ENCODE results near the gene RNF183.

Gene RNF183

DNA sequence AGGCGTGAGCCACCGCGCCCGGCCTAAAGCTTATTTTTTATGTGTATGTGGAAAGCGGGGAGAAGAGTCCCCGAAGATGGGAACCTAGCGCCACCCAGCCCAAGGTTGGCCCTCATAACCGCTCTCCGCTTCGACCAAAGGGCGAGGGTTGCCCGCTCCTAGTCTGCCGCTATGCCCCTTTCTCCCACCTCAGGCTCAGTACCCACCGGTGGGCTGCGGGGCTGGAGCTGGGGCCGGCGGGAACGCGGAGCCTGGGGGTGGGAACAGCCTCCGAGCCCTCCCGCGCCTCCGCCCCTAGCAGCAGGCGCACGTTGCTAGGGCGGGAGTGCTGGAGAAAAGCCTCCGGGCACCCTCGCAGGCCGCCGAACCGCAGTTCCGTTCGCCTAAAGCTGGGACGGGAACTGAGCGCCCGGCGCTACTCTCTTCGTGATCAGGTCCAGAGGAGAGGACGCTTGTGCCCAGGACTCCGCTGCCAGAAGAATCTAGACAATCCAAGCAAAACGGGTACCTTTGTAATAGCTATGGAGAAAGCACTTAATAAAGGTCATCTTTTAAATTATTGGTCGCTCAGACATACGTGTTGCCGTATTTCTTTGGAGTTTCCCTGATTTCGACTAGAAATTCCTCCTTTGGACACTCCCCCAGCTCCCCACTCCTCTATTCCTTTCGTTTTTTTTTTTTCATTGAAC, 37.0 kb upstream of the RNF183 start, which contains the start of gene WDR31 (continued):
- TF ChIP-seq ZBTB49 (tag by site-specific recombination; IDR thresholded peaks at IDR 0.05; ENCODE audit: low read depth) (no peak), MZF1 (tag by site-specific recombination; IDR thresholded peaks at IDR 0.05; ENCODE audit: borderline replicate concordance) (no peak), ZNF518A (tag by site-specific recombination; conservative IDR thresholded peaks at IDR 0.05; ENCODE audit: low read depth) (peak; percentile 60), ZNF843 (tag by site-specific recombination; IDR thresholded peaks at IDR 0.05) (0 out of 2 replicates have a peak, but pooled peaks have one; percentile 25), SP7 (tag by site-specific recombination; IDR thresholded peaks at IDR 0.05) (peak; percentile 87), ZNF138 (tag by site-specific recombination; IDR thresholded peaks at IDR 0.05; ENCODE audit: borderline replicate concordance) (no peak), ZNF341 (tag by site-specific recombination; IDR thresholded peaks at IDR 0.05; ENCODE audit: low read depth) (peak; percentile 99), ZNF211 (tag by site-specific recombination; IDR thresholded peaks at IDR 0.05; ENCODE audit: low read depth) (no peak), HOXC10 (CRISPR knock-in tag; IDR thresholded peaks at IDR 0.05) (no peak), MYNN (tag by site-specific recombination; IDR thresholded peaks at IDR 0.05; ENCODE audit: borderline replicate concordance) (no peak), ZSCAN30 (tag by site-specific recombination; IDR thresholded peaks at IDR 0.05) (peak; percentile 85), SCRT1 (tag by site-specific recombination; IDR thresholded peaks at IDR 0.05; ENCODE audit: borderline replicate concordance) (no peak), ZNF121 (tag by site-specific recombination; IDR thresholded peaks at IDR 0.05) (no peak), ZNF791 (tag by site-specific recombination; IDR thresholded peaks at IDR 0.05) (no peak), ZFP3 (tag by site-specific recombination; IDR thresholded peaks at IDR 0.05; ENCODE audit: low read depth) (peak; percentile 50; the same call in 1 of the 2 replicates), GLI2 (tag by site-specific recombination; IDR thresholded peaks at IDR 0.05; ENCODE audit: borderline replicate concordance, low read depth) (no peak), ZNF24 (tag by site-specific recombination; IDR thresholded peaks at IDR 0.05) (peak; percentile 82; the same call in 1 of the 2 replicates), SETDB1 (IDR thresholded peaks at IDR 0.05; ENCODE audit: insufficient read length, low read length) (no peak), ZNF175 (tag by site-specific recombination; IDR thresholded peaks at IDR 0.05) (no peak), ZNF621 (tag by site-specific recombination; IDR thresholded peaks at IDR 0.05) (no peak), PATZ1 (tag by site-specific recombination; IDR thresholded peaks at IDR 0.05) (peak; percentile 96), ZNF658 (tag by site-specific recombination; IDR thresholded peaks at IDR 0.05) (no peak)
- TF ChIP-seq, protein P1, sequence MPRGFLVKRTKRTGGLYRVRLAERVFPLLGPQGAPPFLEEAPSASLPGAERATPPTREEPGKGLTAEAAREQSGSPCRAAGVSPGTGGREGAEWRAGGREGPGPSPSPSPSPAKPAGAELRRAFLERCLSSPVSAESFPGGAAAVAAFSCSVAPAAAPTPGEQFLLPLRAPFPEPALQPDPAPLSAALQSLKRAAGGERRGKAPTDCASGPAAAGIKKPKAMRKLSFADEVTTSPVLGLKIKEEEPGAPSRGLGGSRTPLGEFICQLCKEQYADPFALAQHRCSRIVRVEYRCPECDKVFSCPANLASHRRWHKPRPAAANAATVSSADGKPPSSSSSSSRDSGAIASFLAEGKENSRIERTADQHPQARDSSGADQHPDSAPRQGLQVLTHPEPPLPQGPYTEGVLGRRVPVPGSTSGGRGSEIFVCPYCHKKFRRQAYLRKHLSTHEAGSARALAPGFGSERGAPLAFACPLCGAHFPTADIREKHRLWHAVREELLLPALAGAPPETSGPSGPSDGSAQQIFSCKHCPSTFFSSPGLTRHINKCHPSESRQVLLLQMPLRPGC (tag by site-specific recombination; IDR thresholded peaks at IDR 0.05): peak; percentile 72; the same call in 1 of the 2 replicates
- TF ChIP-seq, protein P2, sequence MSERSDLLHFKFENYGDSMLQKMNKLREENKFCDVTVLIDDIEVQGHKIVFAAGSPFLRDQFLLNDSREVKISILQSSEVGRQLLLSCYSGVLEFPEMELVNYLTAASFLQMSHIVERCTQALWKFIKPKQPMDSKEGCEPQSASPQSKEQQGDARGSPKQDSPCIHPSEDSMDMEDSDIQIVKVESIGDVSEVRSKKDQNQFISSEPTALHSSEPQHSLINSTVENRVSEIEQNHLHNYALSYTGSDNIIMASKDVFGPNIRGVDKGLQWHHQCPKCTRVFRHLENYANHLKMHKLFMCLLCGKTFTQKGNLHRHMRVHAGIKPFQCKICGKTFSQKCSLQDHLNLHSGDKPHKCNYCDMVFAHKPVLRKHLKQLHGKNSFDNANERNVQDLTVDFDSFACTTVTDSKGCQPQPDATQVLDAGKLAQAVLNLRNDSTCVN (tag by site-specific recombination; optimal IDR thresholded peaks at IDR 0.05): peak; percentile 85

All from HEK293 (cell line).